Fibroblast of mammary gland (primary cell): ENCODE data around the gene RIOK3.
"Not testable (repeated sequence)": the region's sequence is repeated elsewhere in the genome, so short reads cannot be mapped to it uniquely, and the experiment has no call there.

Source experiments
- DNase-seq: peaks from one replicate; pipeline ENCODE4 v3.0.0-alpha.2; 2010; ENCODE audit warnings: low read depth
- H3K4me3 ChIP-seq: 2 replicates; pipeline ENCODE4 v1.5.1; 2011; ENCODE audit warnings: low read depth, mild to moderate bottlenecking, low read length, moderate library complexity; ENCODE audit not compliant: control insufficient read depth
- CTCF ChIP-seq: conservative IDR thresholded peaks from 2 replicates; pipeline ENCODE4 v1.5.1; 2011; ENCODE audit warnings: low read depth, low read length, inconsistent platforms; ENCODE audit not compliant: control insufficient read depth, insufficient read depth

The RIOK3 gene

GRCh38 chr18:23503038-23503962 is 50.2 kb downstream of the RIOK3 start, which contains the start of gene RMC1:
RMC1 (plus strand) TSS chr18:23503511; CDS start chr18:23503619, 108 bp downstream.
- DNase-seq = peak; percentile 87
- TF ChIP-seq CTCF = no peak
- H3K4me3 ChIP-seq = peak within 1 kb of the TSS; percentile 80

GRCh38 chr18:23503963-23504344 is 50.9 kb downstream of the RIOK3 start:
- peak overlapping the region; percentile 80 for H3K4me3 ChIP-seq
- TF ChIP-seq CTCF = no peak
- no peak for DNase-seq

GRCh38 chr18:23504720-23505119 is 51.6 kb downstream of the RIOK3 start:
- DNase-seq = no peak
- no peak overlapping the region for H3K4me3 ChIP-seq
- no peak for TF ChIP-seq CTCF

GRCh38 chr18:23506393-23506792 is 53.3 kb downstream of the RIOK3 start:
- TF ChIP-seq CTCF = no peak
- H3K4me3 ChIP-seq = no peak overlapping the region
- DNase-seq = no peak

GRCh38 chr18:23510923-23511322 is 57.8 kb downstream of the RIOK3 start:
- H3K4me3 ChIP-seq, DNase-seq: not testable (repeated sequence)

GRCh38 chr18:23512216-23512615 is 59.1 kb downstream of the RIOK3 start:
- DNase-seq, H3K4me3 ChIP-seq: not testable (repeated sequence)

- H3K4me3 ChIP-seq = no peak overlapping the region
- no peak for DNase-seq
- no peak for TF ChIP-seq CTCF
These were observed 59.6 kb downstream of the RIOK3 start for GRCh38 chr18:23512641-23513040.
